WTC11 (cell line): Measurements from ENCODE around the gene EDAR.

ENCODE experiments used
- CREB1 ChIP-seq: sonication (generic); formaldehyde crosslinking; IDR thresholded peaks from 2 replicates; pipeline ENCODE4 v1.8.0; 2023; ENCODE audit warnings: mild to moderate bottlenecking, missing genetic modification reagents
- CREM ChIP-seq: sonication (generic); formaldehyde crosslinking; IDR thresholded peaks from 2 replicates; pipeline ENCODE4 v1.8.1; 2022; ENCODE audit warnings: mild to moderate bottlenecking, missing genetic modification reagents, moderate library complexity
- CTCF ChIP-seq: fragments of 200-600 bp; IDR thresholded peaks from 2 replicates; pipeline ENCODE4 v1.8.0; 2022; ENCODE audit warnings: antibody characterized with exemption
- MLX ChIP-seq: sonication (generic); formaldehyde crosslinking; IDR thresholded peaks from 2 replicates; pipeline ENCODE4 v1.8.1; 2023; ENCODE audit warnings: mild to moderate bottlenecking, missing genetic modification reagents, moderate library complexity
- NFE2L1 ChIP-seq: sonication (generic); formaldehyde crosslinking; IDR thresholded peaks from 2 replicates; pipeline ENCODE4 v1.8.1; 2023; ENCODE audit warnings: missing genetic modification reagents
- TP53 ChIP-seq: sonication (generic); formaldehyde crosslinking; IDR thresholded peaks from 2 replicates; pipeline ENCODE4 v1.8.1; 2023; ENCODE audit warnings: mild to moderate bottlenecking, missing genetic modification reagents

GRCh38 chr2:108941161-108941665, 47.8 kb downstream of the EDAR start:
- TF ChIP-seq NFE2L1 (CRISPR knock-in tag) = no peak
- TF ChIP-seq CTCF = no peak
- TF ChIP-seq CREB1 = no peak
- TF ChIP-seq TP53 (CRISPR knock-in tag) = no peak
- no peak for TF ChIP-seq MLX (CRISPR knock-in tag)
- TF ChIP-seq CREM (CRISPR knock-in tag) = no peak
